Measurements from ENCODE around the gene DDX17.

DNA sequence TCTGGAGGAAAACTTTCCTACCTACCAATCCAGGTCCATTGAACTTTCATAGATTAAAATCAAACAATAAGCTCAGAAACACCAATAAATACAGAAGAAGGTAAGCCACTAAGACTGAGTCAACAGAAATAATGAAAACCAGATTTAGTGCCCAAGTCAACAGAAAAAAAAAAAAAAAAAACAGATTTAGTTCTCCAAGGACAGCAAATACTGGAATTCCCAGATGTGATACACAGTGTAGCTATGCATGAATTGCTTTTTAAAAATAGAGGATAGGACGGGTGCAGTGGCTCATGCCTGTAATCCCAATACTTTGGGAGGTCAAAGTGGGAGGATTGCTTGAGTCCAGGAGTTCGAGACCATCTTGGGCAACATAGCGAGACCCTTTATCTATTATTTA is 48.2 kb upstream of the DDX17 start:
- TF ChIP-seq, protein P1, sequence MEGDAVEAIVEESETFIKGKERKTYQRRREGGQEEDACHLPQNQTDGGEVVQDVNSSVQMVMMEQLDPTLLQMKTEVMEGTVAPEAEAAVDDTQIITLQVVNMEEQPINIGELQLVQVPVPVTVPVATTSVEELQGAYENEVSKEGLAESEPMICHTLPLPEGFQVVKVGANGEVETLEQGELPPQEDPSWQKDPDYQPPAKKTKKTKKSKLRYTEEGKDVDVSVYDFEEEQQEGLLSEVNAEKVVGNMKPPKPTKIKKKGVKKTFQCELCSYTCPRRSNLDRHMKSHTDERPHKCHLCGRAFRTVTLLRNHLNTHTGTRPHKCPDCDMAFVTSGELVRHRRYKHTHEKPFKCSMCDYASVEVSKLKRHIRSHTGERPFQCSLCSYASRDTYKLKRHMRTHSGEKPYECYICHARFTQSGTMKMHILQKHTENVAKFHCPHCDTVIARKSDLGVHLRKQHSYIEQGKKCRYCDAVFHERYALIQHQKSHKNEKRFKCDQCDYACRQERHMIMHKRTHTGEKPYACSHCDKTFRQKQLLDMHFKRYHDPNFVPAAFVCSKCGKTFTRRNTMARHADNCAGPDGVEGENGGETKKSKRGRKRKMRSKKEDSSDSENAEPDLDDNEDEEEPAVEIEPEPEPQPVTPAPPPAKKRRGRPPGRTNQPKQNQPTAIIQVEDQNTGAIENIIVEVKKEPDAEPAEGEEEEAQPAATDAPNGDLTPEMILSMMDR (conservative IDR thresholded peaks at IDR 0.05), result no peak
- no peak for TF ChIP-seq ZFX (IDR thresholded peaks at IDR 0.05)
